GM19438 (cell line): ENCODE data around the gene HSPG2.
"Not testable (repeated sequence)": the region's sequence is repeated elsewhere in the genome, so short reads cannot be mapped to it uniquely, and the experiment has no call there.

Experiments used
- ATAC-seq: cut with Tn5 transposase; IDR thresholded peaks from one replicate; pipeline ENCODE4 v1.9.1; 2021; ENCODE audit warnings: low read depth; ENCODE audit not compliant: unreplicated experiment

HSPG2 gene

DNA sequence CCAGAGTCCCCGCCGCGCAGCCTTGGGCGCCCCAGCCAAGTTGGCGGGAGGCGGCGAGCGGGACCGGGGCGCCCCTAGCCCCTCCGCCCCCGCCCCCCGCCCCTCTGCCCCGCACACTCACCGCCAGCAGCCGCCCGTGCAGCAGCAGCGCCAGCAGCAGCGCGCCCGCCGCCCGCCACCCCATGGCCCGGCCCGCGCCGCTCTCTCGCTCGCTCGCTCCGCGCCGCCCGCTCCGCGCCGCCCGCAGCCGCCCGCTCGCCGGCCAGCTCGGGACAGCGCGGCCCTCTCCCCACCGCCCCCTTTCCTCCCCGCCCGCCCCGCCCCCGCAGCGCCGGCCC, at the start of gene HSPG2:
HSPG2 (minus strand) TSS at position 277 of the 338 bp plus-strand sequence; CDS start at position 184, 93 bp downstream.
- no peak for ATAC-seq

DNA sequence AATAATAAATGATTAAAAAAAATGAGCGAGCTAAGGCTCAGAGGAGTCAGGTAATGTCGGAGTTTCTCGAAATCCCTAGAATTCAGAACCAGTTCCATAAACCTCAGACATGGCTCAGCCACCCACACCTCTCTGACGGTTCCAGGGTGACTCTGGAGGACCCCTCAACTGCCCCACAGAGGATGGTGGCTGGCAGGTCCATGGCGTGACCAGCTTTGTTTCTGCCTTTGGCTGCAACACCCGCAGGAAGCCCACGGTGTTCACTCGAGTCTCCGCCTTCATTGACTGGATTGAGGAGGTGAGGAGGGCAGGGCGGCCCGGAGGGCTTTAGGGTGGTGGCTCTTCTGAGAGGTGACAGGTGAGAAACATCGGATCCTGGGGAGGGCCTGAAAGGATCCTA, 49.3 kb upstream of the HSPG2 start:
- ATAC-seq = not testable (repeated sequence)

DNA sequence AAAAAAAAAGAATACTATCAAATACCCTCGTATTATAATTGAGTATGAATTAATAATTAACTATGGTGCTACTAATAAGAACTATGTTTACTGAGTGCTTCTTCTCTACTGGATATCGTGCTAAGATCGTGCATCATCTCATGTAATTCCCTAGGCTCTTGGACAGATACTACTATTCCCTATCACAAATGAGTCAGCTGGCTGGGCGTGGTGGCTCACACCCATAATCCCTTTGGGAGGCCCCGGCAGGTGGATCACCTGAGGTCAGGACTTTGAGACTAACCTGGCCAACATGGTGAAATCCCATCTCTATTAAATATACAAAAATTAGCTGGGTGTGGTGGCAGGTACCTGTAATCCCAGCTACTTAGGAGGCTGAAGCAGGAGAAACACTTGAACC, 48.8 kb upstream of the HSPG2 start:
- not testable (repeated sequence) for ATAC-seq

DNA sequence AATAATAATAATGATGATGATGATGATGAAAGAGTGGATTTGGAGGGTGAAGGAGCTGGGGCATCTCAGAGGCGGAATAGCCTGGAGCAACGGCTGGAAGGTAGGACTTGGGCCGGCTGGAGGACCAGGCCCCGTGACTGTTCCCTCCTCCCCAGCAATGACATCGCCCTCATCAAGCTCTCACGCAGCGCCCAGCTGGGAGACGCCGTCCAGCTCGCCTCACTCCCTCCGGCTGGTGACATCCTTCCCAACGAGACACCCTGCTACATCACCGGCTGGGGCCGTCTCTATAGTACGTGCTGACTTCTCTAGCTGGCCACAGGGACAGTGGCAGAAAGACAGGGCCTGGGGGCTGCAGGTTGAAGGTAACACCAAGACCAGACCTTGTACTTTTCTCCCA, 46.4 kb upstream of the HSPG2 start:
- ATAC-seq = not testable (repeated sequence)

DNA sequence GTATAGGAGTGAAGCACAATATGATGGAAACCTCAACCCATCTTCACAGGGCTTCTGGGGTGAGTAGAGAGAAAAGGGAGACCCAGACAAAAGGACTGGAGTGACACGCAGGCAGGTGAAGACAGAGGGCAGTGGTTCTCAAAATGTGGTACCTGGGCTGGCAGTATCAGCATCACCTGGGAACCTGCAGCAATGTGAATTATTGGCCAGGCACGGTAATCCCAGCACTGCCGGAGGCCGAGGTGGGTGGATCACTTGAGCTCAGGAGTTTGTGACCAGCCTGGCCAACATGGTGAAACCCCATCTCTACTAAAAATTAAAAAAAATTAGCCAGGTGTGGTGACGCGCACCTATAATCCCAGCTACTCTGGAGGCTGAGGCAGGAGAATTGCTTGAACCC, 45.0 kb upstream of the HSPG2 start:
- ATAC-seq = not testable (repeated sequence)

DNA sequence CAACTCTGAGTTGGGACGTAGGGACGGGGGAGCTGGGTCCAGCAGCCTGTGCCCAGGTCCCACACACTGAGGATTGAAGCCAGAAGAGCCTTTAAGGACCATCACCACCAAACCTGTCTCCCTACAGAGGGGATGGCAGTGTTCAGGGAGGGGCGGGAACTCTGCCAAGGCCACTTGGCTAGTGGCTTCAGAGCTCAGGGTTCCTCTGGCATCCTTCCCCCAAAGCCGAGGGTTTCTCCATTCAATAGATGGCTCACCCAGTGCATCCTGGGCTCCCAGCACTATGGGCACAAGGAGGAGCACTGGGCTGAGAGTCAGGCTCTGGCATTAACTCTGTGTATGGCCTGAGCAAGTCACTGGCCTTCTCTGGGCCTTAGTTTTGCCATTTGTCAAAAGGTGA, 44.1 kb upstream of the HSPG2 start:
- ATAC-seq = not testable (repeated sequence)

DNA sequence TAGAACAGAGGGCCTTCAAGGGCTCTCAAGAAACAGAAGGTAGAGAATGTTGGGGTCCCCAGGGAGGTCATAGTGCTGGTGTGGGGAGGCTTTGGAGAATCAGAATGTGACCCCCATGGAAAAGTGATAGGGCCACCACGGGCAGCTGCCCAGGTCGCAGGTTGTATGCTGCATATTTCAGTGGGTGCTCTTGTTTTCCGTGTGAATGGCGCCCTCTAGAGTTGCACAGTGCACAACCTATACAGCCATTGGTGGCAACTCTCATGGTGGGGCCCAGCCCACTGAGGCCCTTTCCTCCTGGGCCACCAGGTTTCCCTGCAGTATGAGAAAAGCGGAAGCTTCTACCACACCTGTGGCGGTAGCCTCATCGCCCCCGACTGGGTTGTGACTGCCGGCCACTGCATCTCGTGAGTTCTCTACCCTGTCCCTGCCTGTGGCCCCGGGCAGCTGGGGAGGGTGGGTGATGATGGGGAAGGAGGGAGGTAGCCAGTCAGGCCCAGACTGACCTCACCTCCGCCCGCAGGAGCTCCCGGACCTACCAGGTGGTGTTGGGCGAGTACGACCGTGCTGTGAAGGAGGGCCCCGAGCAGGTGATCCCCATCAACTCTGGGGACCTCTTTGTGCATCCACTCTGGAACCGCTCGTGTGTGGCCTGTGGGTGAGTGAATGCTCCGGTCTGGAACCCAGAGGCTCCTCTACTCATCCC, 43.6 kb upstream of the HSPG2 start:
- not testable (repeated sequence) for ATAC-seq

DNA sequence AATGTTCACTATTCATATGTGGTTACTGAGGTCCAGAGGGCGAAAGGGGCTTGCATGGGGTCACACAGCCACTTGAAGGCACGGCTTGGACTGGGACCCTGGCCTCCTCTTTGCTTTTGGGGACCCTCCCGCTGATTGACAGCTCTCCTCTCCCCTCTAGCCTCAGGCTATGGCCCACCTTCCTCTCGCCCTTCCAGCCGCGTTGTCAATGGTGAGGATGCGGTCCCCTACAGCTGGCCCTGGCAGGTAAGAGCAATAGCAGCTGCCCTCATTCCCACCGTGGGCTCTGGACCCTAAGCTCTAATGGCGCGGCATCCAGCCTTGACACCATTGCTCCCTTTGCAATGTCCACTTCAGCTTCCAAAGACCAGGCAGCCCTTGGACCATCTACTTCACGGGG, 41.1 kb upstream of the HSPG2 start:
- not testable (repeated sequence) for ATAC-seq

DNA sequence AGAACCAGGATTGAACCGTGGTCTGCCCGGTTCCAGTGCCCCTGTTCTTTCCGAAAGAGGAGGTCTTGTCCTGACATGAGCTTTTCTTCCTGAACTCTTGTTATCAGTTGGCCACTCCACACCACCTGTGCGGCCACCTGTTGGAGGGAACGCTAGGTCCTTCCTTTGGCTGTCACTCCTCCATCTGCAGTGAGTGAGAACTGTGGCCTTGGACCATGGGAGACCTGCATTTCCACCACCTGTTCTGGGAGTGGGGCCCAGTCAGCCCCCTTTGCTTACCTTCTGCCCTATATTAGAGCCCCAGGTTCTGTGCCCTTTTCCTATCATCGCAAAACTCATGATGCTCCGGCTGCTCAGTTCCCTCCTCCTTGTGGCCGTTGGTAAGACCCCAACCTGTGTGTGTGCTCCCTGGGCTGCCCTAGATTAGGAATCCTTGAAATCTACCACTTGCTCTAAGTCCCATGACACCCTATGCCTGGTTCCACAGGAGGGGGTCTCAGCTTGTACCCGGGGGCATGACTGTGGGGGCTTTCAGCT, 39.7 kb upstream of the HSPG2 start, which contains the start of gene CELA3B:
CELA3B (plus strand) TSS at position 320 of the 537 bp plus-strand sequence; CDS start at position 338, 18 bp downstream.
- ATAC-seq = not testable (repeated sequence)

DNA sequence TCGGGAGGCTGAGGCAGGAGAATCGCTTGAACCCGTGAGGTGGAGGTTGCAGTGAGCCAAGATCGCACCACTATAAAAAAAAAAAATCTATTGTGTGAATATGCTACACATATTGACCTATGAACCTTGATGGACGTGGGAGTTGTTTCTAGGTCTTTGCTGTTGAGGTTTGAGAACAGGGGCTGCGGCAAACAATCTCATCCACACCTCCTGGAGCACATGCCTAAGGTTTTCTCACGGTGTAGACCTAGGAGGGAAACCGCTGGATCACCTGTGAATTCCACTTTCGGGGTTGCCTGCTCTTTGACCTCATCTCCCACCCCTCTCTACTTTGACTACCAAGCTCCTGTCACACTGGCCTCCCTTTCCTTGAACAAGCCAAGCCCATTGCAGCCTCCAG, 38.2 kb upstream of the HSPG2 start:
- ATAC-seq = not testable (repeated sequence)

DNA sequence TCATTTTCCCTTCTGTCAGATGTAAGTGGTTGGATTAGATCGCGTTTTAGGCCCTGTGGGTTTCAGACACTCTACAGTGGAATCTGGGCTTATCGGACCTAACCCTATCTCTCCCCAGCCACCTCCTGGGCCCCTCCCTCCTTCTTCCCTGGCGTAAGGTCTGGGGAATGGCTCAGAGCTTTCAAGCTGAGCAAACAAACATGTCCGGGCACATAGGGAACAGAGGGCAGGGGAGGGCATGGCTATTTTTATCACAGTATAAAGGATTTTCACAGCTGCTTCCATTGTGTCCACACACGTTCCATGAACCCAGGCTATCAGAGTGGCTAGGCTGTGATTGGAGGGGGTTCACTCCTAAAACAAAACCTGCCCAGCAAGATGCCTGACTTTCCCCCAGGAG, 37.6 kb upstream of the HSPG2 start:
- not testable (repeated sequence) for ATAC-seq

DNA sequence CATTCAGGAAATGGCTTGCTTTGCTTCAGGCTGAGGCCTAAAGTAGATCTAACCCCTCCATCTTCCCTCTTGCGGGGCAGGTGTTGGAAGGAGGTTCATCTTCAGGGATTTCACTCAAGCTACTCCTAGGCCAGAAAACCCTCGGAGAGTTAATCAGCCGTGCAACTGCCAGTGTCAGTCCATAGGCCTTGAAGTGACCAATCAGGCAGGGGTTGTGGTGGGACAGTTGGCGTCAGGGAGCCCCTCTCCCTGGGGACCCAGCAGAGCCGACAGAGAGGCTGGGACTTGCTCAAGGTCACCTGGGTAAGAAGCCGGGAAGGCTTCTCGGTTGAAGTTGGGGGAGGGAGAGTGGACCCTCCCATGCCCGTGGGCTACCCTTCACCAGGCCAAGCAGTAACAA, 36.8 kb upstream of the HSPG2 start:
- ATAC-seq = not testable (repeated sequence)

DNA sequence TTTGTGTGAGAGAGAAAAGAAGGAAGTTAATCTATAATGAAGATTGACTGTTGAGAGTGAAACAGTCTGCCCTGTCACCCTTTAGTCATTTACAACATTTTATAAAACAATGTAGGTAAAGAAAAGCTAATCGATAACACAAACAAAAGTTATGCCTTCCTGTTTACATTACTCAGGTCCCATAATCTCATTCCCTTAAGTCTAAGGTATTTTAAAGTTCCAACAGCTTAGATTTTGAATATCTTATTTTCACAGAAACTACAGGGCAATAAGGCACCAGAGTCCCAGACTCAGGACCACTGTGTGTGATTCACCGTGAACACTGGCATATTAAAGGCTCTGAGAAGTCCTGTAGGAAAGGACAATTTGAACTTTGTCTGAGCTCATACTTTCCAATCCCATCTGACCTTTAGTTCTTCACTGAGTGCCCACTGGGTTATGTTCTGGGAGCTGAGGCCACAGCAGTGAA, 35.9 kb upstream of the HSPG2 start:
- ATAC-seq = not testable (repeated sequence)

DNA sequence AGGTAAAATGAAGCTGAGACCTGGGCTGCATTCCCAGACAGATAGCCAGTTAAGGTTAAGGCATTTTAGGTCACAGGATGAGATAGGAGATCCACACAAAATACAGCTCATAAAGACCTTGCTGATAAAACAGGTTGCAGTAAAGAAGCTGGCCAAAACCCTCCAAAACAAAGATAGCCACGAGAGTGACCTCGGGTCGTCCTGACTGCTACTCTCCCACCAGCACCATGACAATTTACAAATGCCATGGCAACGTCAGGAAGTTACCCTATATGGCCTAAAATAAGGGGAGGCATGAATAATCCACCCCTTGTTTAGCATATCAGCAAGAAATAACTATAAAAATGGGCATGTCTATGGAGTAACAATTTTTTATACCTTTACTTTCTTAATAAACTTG, 33.4 kb upstream of the HSPG2 start:
- ATAC-seq = not testable (repeated sequence)

DNA sequence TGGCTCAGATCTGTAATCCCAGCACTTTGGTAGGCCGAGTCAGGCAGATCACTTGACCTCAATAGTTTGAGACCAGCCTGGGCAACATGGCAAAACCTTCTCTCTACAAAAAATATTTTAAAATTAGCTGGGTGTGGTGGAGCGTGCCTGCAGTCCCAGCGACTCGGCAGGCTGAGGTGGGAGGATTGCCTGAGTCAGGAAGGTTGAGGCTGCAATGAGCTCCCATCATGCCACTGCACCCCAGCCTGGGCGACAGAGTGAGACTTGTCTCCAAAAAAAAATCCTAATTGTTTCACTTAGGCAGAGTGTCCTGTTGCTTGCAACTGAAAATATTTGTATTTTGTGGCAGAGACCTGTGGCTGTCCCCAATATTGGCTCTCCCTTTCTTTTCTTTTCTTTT, 32.0 kb upstream of the HSPG2 start:
- ATAC-seq = not testable (repeated sequence)

DNA sequence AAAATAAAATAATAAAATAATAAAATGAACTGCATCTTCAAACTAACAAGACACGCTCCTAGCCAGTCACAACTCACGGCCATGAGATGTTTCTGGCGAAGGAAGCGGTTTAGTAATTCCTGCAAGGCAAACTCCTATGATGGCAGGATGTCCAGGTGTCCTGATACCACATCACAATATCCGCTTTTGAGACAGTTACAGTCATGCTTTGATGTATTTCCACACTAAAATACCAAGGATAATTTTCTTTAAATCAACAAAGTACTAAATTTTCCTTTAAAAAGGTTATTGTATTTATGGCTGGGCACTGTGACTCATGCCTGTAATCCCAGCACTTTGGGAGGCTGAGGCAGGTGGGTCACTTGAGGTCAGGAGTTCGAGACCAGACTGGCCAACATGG, 30.1 kb upstream of the HSPG2 start:
- not testable (repeated sequence) for ATAC-seq

DNA sequence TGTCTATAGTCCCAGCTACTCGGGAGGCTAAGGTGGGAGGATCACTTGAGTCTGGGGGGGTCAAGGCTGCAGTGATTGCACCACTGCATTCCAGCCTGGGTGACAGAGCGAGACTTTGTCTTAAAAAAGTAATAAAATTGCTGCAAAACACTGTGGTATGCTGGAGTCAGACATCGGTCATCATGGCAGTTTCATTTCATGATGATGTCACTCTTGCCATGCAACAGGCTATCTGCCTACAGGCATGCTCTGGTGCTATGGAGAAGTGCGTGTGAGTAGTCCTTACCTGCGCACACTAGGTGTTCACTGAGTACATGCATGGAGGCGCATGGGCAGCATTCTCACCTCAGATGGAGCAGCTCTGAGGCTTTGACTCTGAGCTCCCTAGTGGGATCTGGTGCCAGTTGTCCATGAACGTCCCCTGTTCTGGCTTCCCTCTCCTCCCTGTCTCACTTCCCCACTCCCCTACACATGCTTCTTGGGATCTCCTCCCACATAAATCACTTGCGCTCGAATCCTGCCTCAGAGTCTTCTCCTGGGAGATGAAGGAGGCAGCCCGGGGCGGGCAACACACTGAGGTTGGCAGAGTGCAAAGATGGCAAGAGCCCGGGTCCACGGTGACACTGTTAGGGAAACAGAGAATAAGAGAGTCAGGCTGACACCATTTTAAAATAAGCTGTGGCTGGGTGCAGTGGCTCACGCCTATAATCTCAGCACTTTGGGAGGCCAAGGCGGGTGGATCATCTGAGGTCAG, 29.3 kb upstream of the HSPG2 start:
- ATAC-seq = no peak

DNA sequence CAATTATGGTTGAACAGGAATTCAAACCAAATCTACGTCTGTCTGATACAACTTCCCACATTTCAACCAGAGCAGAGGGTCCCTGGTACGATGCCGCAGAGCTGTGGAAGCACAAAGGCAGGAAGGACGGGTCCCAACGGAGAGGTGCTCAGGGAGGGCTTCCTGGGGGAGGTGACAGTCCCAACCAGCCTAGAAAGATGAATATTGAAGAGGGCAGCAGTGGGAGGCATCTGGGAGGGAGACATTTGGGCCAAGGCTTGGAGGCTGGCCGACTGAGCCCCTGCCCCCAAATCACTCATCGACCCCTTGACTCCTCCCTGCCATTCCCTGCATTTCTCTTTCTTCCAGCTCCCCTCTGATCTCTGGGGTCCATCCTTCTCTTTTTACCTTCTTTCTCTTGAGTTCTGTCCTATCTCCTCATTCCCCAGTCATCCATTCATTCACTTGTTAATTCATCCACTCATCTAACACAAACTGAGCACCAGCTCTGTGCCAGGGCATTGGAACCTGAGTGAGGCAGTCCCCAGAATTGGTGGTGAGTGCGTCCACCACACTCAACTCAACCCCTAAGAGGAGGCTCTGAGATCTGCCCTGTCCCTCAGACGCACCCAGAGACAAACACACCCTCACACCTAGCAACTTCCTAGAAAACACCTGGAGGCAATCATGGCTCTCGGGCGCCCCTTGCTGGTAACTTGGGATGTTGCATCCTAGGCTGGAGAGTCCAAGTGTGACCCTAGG, 26.5 kb upstream of the HSPG2 start:
- no peak for ATAC-seq

DNA sequence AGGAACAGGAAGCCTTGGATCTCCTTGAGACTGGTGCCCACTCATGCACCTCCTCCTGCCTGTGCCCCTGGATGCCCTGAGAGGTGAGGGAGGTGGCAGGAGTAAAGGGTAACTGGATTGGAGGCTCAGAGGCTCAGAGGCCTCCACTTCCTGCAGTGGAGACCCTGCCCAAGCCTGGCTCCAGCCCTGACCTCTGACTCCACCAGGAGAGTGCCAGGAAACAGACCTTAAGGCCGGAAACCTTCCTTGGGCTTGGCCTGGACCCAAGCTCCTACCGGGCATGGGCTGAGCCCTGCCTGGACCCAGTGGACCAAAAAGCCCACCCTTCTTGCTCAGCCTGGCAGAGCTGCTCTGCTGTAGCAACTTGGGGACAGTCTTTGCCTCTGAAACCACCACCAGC, 24.7 kb upstream of the HSPG2 start:
- no peak for ATAC-seq

DNA sequence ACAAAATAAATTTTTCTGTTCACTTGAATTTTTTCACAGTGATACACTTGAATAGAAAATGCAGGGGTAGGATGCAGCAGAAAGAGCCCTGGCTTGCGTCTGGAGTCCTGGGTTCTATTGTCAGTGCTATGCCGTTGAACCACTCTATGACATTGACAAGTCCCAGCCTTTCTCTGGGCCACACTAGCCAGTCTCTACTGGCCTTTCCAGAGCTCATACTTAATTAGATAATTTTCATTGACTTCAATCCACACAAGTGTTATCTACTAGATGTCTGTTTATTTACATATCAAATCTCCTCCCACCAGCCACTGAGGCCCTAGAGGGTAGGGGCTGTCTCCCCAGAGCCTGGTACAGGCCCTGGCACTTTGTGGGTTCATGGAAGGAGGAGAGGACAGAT, 24.2 kb upstream of the HSPG2 start:
- ATAC-seq = no peak
